GM18505 (cell line): ENCODE measurements around the gene TRIM29.

Experiments
- ATAC-seq: cut with Tn5 transposase; IDR thresholded peaks from one replicate; pipeline ENCODE4 v1.9.1; 2021; ENCODE audit not compliant: unreplicated experiment
- POLR2A ChIP-seq: IDR thresholded peaks from 4 replicates; pipeline ENCODE4 v1.6.1; 2011; ENCODE audit warnings: borderline replicate concordance; ENCODE audit not compliant: insufficient read depth, insufficient read length; ENCODE audit errors: extremely low read depth

TRIM29 gene

DNA sequence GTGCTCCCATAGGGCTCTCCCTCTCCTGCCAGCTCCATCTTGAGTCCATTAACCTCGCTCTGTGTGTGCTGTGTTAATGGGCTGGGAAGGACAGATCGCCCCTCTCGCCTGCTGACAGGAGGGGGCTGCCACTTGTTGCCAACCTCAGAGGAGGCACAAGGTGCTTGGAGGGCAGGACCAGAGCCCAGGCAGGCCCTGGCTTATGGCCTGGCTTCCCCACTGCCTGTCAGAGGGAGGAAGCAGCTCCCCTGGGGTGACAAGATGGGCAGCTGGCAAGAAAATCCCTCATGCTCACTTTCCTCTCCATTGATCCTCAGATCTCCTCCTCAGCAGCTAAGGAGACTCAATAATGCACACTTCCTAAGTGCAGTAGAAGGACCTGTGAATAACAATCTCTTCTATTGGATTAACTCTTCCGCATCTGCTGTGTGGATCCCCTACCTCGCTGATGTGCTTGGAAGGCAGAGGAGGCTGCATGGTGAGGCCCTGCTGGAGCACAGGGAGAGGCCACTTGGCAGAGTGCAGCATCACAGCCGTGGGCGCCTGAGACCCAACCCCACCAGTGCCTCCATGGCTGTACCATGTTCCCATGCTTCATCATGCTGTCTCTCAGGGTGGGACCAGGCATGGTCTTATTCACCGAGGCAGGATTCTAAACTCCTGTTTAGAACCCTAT lies 70.3 kb downstream of the TRIM29 start:
- TF ChIP-seq POLR2A: no peak
- no peak for ATAC-seq

DNA sequence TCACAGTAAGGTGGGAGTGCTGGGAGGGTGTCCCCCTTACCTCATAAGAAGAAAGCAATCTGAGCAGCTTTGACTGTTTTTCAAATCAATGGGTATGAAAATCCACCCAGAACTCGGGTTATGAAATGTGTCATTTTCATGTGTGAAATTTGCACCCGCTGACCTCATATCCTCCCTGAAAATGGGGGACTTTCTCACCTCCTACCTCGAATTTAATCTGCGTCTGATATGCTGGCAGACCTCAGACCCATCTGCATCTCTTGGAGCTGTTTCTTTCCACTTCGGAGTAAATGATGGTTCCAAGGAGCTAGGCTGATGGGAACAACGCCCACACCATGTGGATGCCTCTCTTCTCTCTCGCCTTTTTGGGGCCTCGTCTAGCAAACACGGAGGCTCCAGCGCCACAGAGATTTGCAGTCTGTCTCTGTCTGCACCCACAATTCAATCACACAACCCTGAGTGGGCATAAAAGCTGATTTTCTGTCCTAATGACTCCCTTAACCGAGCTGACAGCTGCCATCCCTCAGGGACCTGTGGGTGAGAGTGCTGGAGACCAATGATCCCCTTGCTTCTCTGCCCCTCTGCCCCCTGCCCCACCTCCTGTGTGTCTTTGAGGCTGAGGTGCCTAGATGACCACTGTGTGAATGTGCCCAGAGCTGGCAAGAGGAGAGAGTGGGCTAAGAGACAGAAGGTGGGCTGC lies 71.0 kb downstream of the TRIM29 start:
- no peak for TF ChIP-seq POLR2A
- ATAC-seq: no peak

DNA sequence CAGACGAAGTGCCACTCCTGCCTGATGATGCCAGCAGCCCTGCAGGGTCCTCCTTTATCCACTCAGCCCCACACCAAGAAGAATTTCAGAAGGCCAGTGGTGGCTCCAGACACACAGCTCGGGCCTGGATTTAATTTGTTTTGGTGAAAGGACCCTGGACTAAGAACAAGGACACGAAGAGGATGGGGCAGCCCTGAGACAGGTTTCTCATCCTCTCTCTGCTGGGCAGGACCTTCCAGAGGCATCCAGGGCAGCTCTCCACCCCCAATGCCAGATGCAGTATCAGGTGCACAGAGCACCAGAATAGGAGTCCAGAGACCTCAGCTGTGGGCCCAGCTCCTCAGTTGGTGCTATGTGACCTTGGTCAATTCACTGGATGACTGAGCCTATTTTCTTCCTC lies 72.0 kb downstream of the TRIM29 start:
- no peak for ATAC-seq
- no peak for TF ChIP-seq POLR2A

DNA sequence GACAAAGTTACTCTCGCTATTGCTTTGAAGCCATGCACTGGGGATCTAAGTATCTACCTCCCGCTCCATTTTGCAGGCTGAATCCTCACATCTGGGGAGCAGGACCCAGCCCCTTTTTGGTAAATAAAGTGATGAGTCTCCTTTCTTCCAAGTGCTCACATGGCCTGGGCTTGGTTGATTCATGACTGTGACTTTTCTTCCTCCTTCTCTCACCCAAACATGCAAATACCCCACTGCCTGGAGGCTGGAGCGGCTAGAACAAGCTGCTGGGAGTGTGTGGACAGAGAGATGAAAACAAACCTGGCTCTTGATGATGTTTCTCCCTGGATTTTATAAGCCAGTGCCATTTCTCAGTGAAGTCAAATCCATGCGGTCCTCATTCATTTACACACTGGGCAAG lies 72.7 kb downstream of the TRIM29 start:
- ATAC-seq: no peak
- no peak for TF ChIP-seq POLR2A

DNA sequence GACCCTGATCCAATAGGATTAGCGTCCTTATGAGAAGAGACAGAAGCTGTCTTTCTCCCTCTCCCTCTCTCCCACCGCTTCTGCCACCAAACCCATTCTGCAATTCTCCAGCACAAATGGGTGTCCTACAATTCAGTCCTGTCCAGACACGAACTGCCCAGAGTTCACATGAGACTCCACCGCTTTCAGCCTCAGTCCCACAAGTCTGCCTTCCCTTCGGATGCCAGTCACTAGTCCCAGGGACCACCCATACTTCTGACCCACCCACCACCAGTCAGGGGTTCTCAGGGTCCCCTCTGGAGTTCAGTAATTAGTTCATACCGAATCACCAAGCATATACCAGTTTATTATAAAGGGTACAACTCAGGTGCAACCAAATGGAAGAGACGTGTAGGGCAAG lies 73.6 kb downstream of the TRIM29 start:
- TF ChIP-seq POLR2A: no peak
- no peak for ATAC-seq

DNA sequence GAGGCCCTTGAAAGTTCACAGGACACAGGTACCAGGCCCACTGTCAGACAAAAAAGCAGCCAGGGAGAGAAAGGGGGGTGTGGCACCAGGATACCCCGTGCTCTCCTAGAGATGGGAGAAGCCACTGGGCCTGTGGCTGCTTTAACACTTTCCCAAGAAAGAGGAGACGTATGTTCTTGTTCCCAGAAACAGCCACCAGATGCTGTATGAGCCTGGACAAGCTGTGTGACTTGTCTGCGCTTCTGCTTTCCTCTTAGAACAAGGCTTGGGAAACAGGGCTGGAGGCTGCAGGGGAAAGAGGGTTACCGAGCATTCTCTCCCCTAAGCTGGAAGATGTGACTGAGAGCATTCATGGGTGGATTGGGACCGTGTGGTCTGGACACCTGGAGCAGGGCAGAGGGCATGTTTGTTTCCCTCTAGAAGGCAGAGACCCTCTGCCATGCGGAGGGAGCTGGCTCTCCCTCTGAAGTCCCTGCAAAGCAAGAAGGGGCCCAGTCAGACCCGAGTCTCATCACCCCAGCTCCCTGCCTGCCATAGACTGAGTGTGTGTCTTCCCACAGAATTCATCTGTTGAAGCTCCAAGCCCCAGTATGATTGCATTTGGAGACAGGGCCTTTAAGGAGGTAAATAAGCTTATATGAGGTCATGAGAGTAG lies 74.1 kb downstream of the TRIM29 start:
- no peak for TF ChIP-seq POLR2A
- ATAC-seq: no peak

DNA sequence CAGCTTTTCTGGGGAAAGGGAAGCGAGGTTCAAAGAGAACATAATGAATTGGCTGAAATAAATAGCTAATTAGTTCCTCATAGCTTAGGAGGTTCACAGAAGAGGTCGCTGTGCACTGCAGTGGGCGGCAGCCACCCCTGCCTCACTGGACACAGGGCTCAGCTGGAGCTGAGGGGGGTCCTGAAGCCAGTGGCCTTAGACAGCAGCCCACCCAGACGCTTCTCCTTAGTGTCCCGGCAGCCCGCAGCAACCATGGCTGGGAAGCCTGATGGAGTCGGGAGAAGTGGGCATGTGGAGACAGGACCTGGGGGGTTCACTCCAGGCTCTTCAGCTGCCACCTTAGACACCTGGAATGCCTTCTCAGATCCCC lies 75.4 kb downstream of the TRIM29 start:
- no peak for TF ChIP-seq POLR2A
- ATAC-seq: no peak

DNA sequence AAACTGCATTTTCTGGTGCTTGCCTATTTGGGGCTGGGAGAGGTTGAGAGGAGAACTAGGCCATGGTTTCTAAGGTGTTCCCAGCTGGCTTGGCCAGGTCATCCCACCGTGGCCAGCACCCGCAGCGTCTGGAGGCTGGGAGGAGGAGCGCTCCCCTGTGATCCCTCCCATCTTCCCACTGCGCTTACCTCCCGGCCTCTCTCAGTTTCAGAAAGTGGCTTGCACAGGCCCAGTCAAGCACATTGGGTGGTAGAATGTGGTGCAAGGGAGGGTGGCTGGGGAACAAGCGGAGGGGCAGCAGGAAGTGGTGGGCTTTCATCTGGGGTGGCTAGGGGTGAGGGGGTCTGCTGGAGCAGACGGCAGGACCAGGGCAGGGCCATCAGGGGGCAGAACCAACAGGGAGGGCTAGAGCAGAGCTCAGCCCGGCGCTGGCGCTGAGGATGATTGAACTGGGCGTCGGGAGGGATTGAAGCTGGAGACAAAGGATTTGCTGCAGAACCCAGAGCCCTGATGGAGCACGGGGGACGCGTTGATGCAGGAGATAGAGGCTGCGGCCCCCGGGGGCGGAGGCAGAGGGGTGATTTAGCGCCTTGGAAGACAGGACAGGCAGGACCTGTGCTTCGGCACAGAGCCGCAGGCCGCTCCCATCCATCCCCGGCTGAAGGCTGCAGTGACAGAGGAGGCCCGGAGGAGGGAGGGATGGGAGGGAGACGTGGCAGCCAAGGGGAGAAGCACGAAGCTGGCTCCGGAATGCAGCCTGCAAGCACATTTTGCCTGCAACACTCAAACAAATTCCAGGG lies 76.0 kb downstream of the TRIM29 start:
- TF ChIP-seq POLR2A: no peak
- no peak for ATAC-seq
